ENCODE results near the gene SGIP1. TPM values are rescaled to one million over a fixed set of nuclear protein-coding genes. Genes with fewer than 3 reads are reported as not detected.
"Not testable (repeated sequence)": the region's sequence is repeated elsewhere in the genome, so short reads cannot be mapped to it uniquely, and the experiment has no call there.

Gene SGIP1
- total RNA-seq, 1 donor from 2014 or later = 2.6 TPM

DNA sequence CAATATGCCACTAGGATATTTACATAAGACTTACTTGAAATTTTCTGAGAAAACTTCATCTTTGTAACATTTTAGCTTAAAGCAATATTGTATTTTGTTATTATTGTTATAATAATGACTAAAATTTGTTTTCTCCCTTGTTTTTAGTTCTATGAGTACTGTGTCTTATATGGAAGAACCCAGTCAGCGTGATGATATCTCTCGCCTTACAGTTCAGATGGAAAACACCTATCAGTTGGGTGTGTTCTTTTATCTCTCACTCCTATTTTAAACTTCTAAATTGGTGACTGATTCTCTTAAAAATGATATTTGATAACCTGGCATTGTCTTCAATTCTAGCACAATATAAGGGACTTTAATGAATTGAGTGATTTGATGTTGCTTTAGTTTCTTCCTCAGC is 236.3 kb downstream of the SGIP1 start:
- no peak for DNase-seq

DNA sequence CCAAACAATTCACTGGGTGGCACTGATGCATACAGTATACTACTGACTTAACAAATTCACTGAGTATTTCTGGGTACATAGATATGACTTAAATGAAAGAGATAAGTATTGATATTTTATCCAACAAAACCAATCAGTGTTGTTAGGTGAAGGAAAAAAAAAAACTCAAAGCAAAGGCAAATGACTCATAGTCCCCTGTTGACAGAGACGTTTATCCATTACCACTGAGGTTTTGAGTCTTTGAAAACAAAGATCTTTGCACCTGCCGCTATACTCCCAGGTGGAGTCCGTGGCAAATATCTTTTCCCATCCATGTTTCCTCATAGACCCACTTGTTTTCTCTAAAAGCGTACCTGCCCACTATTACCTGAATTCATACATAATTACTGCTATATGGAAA is 236.7 kb downstream of the SGIP1 start:
- DNase-seq = no peak

- DNase-seq = no peak
Observed at GRCh38 chr1:66773227-66773626, 239.3 kb downstream of the SGIP1 start.

- DNase-seq = no peak
Observed at GRCh38 chr1:66774438-66774837, 240.5 kb downstream of the SGIP1 start.

DNA sequence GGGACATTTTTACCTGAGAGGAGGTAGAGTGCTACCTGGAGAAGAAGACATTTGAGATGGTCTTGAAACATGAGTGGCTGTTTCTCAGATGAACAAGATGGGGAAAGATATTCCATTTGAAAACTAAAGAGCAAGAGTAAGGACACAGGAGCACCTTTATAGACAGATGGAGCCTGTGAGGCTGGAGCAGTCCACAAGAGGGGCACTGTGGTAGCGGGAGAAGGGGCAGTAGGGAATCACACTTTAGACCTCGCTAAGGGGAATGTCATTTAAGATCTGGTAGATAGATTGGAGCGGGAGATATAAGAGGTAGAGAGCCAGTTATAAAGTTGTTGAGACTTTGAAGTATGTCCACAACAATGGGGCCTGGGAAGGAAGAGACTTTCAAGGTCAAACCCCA is 241.7 kb downstream of the SGIP1 start:
- DNase-seq = no peak

- DNase-seq = no peak
Observed at GRCh38 chr1:66777831-66778230, 243.9 kb downstream of the SGIP1 start.

GRCh38 chr1:66778266-66778665 is 244.3 kb downstream of the SGIP1 start:
- no peak for DNase-seq

DNA sequence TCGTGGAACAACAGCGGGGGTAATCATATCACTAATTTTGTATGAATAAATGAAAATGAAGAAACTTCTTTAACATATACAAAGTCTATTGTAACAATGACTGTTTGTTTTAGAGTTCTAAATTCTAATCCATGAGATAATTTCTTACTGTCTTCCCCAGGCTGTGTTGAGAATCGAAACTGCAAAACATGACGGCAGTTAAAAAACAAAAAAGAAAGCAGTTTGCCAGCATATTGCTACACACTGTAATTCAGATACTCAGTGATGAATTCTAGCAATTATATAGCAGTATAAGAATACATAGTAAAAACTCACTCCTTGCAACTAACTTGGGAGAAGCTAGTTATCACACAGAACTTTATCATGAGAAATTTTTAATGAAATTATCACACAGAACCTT is 245.0 kb downstream of the SGIP1 start:
- no peak for DNase-seq

DNA sequence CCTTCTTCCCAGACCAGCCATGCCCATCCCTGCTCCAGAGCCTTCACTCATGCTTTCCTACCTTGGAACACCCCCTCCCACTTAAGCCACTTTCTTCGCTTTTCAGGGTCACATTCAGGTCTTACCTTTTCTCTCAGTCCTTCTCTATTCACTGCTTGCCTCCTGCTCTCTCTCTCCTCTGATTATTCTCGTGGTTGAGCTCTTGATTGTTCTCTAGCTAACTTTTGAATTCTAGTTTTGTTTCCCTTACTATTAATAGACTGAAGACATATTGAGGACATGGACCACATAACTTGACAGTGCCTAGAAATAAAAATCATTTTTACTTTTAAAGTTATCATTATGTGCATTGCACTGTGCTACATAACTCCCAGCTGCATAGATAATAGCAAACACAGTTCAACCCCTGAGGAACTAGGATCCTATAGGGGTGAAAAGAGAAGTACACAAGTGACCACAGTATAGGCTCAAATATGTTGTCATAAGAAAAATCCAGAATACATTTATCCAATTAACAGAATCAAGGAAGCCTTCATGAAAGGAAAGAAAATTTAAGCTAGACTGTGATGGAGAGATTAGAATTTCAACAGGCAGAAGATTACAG is 245.6 kb downstream of the SGIP1 start:
- DNase-seq = no peak

DNA sequence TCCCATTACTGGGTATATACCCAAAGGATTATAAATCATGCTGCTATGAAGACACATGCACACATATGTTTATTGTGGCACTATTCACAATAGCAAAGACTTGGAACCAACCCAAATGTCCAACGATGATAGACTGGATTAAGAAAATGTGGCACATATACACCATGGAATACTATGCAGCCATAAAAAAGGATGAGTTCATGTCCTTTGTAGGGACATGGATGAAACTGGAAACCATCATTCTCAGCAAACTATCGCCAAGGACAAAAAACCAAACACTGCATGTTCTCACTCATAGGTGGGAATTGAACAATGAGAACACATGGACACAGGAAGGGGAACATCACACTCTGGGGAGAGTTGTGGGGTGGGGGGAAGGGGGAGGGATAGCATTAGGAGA is 251.8 kb downstream of the SGIP1 start:
- not testable (repeated sequence) for DNase-seq

DNA sequence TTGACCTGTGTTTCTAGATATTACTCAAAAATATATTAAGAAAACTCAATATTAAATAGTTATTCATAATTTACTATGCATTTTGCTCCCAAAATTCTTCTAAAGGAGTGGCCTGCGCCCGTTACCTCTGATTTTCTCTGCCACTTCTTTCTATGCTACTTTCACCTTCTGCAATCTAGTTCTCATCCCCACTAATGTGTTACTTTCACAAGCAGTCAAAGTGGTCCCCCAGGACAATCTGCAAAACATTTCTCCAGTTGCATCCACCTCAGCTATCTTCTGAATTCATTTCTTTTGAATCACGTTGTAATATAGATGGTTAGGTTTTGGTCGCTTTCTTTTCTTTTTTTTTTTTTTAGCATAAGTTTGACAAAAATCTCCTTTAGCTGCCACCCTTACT is 253.7 kb downstream of the SGIP1 start:
- no peak for DNase-seq

DNA sequence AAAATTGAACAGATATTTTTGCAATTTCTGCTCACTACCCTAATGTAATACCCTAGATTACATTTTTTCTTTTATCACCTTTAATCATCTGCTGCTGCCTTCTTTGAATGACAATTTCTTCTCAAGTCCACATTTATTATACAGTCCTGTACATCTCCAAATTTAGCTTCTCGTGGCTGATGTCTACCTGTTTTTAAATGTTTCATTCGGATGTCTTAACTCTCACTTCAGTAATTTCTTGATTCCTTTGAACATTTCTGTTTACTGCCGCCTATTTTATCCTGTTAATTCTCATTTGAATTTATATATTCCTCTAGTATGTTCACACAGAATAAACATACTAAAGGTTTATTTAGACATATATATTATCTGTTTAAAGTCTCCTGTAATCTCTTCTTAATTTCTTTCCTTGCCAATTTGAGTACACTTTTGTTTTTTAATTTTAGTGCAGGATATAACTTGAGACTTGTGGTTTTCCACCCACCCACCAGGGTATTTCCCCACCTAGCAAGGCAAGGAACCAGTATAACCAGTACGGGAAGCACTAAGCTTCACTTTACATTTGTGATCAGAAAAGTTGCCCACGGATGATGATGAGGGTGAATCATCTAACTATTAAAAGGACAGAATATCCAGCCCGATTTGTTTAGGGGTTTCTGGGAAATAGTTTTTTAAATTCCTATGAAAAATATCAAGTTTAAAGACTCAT is 254.4 kb downstream of the SGIP1 start:
- DNase-seq = no peak

- DNase-seq = no peak
Observed at GRCh38 chr1:66791621-66792610, 258.0 kb downstream of the SGIP1 start.

DNA sequence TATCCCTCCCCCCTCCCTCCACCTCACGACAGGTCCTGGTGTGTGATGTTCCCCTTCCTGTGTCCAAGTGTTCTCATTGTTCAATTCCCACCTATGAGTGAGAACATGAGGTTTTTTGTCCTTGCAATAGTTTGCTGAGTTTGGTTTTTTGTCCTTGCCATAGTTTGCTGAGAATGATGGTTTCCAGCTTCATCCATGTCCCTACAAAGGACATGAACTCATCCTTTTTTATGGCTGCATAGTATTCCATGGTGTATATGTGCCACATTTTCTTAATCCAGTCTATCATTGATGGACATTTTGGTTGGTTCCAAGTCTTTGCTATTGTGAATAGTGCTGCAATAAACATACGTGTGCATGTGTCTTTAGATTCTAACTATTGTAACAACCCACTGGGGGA is 261.9 kb downstream of the SGIP1 start:
- not testable (repeated sequence) for DNase-seq

Small RNA genes within 50 kb of the gene (small RNA-seq; reads per million reads assigned to genes)
- gene MIR3117 (ENCODE audit: low replicate concordance) = 0.08 reads per million

Other genes starting within 250 kb of the SGIP1 start
- 5.3 TPM for gene DYNLT5, start 218.3 kb downstream of the SGIP1 start, total RNA-seq

Data from tongue (tissue), 3 donors.